A673 (cell line): ENCODE measurements around the gene SRGAP1. TPM values are rescaled to one million over a fixed set of nuclear protein-coding genes. Genes with fewer than 3 reads are reported as not detected.
A peak's percentile ranks its signal among the peaks of the same experiment; 100 is the strongest.

Experiments used
- BruUV-seq: library from RNA; stranded (reverse); fragments of 400-500 nt; replicated peaks from 2 replicates; lab custom pipeline; 2021; lab: Mats Ljungman, UMichigan
- CTCF ChIA-PET: fragments of 300-600 bp; sonication (Branson Sonifier 250); formaldehyde crosslinking; loops from one replicate; lab custom pipeline; 2022; ENCODE audit warnings: antibody characterized with exemption; lab: Charles Lee
- POLR2A ChIA-PET: fragments of 300-600 bp; sonication (Branson Sonifier 250); formaldehyde crosslinking; loops from one replicate; lab custom pipeline; 2022; ENCODE audit warnings: antibody characterized with exemption; ENCODE audit not compliant: low non-redundant PET; lab: Charles Lee
- DNase-seq: peaks from one replicate; pipeline ENCODE4 v3.0.0-alpha.2; 2015; ENCODE audit warnings: low spot score
- H3K27ac ChIP-seq: fragments of 200-600 bp; sonication (generic); 2 replicates; pipeline ENCODE4 v1.5.1; 2016; ENCODE audit warnings: mixed run types, low read depth, mild to moderate bottlenecking, mixed read lengths, antibody characterized with exemption, low read length; ENCODE audit not compliant: poor library complexity, severe bottlenecking
- H3K27me3 ChIP-seq: fragments of 200-600 bp; sonication (generic); replicated peaks from 2 replicates; pipeline ENCODE4 v1.6.1; 2017; ENCODE audit warnings: mixed run types, low read depth, mild to moderate bottlenecking, mixed read lengths, antibody characterized with exemption, low read length; ENCODE audit not compliant: insufficient read depth, poor library complexity
- H3K36me3 ChIP-seq: fragments of 200-600 bp; sonication (generic); 2 replicates; pipeline ENCODE4 v1.6.1; 2016; ENCODE audit warnings: mixed run types, mild to moderate bottlenecking, mixed read lengths, antibody characterized with exemption, low read length; ENCODE audit not compliant: insufficient read depth, poor library complexity, severe bottlenecking
- H3K4me1 ChIP-seq: fragments of 200-600 bp; sonication (generic); 2 replicates; pipeline ENCODE4 v1.6.1; 2017; ENCODE audit warnings: mixed run types, mild to moderate bottlenecking, mixed read lengths, antibody characterized with exemption, low read length; ENCODE audit not compliant: insufficient read depth, poor library complexity, severe bottlenecking
- H3K4me3 ChIP-seq: fragments of 200-600 bp; sonication (generic); 2 replicates; pipeline ENCODE4 v1.5.1; 2016; ENCODE audit warnings: low read depth, mixed run types, mild to moderate bottlenecking, mixed read lengths, low read length; ENCODE audit not compliant: poor library complexity, severe bottlenecking
- H3K9me3 ChIP-seq: fragments of 200-600 bp; sonication (generic); 2 replicates; pipeline ENCODE4 v1.6.1; 2016; ENCODE audit warnings: mixed run types, low read depth, mild to moderate bottlenecking, mixed read lengths, antibody characterized with exemption, low read length; ENCODE audit not compliant: poor library complexity, severe bottlenecking
- EZH2 ChIP-seq: fragments of 200-600 bp; sonication (generic); IDR thresholded peaks from 2 replicates; pipeline ENCODE4 v1.6.1; 2017; ENCODE audit warnings: borderline replicate concordance, low read depth, mild to moderate bottlenecking, mixed read lengths, antibody characterized with exemption, low read length; ENCODE audit not compliant: poor library complexity, severe bottlenecking
- intact Hi-C: fragments of 100-400 bp; cut with micrococcal nuclease; formaldehyde crosslinking; loops from one replicate; pipeline ENCODE4 v1.10.0; 2022; ENCODE audit not compliant: unreplicated experiment
- total RNA-seq: library from RNA; stranded (reverse); gene quantifications from 2 replicates; pipeline ENCODE4 v1.2.3, GENCODE V29; 2021
- TF ChIP-seq, protein P1 (sequence below): fragments of 300-800, 200-600 bp; sonication (generic); conservative IDR thresholded peaks from 2 replicates; pipeline ENCODE4 v1.5.1; 2017; ENCODE audit warnings: low read depth, mild to moderate bottlenecking, antibody characterized with exemption, low read length, moderate library complexity, mixed read lengths

SRGAP1 gene
- total RNA-seq, 1 experiment from 2014 or later: 9.7 TPM

DNA sequence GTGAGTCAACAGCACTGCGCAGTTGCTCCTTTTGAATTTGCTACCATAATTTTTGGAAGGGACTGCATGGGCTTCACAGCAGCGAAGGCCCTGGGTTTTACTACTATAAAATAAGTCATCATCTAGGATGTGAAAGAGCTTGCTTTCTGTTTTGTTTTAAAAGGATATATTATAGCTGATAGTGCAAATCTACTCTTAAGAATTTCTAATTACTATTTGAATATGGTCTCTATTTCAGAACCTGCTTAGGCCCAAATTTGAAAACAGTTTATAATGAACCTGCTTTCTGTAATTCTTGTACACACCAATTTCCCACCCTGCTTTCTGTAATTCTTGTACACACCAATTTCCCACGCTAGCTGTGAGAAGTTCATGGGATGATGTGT lies 73.0 kb downstream of the SRGAP1 start:
- H3K27ac ChIP-seq: peak overlapping the region; percentile 84
- no peak overlapping the region for H3K4me3 ChIP-seq
- ChIA-PET POLR2A (interaction anchor here (0.6 kb wide), 2 partner anchors 12 to 48 kb away, joined by 3 read pairs; no protein-coding TSS in a partner anchor), CTCF (no interaction called here)
- DNase-seq: no peak
- H3K27me3 ChIP-seq: no peaks in the 10 kb centered on the region
- no peaks in the 10 kb centered on the region for H3K9me3 ChIP-seq
- peaks cover 70% of the 10 kb centered on the region for H3K4me1 ChIP-seq
- no peak for TF ChIP-seq EZH2
- TF ChIP-seq, protein P1, sequence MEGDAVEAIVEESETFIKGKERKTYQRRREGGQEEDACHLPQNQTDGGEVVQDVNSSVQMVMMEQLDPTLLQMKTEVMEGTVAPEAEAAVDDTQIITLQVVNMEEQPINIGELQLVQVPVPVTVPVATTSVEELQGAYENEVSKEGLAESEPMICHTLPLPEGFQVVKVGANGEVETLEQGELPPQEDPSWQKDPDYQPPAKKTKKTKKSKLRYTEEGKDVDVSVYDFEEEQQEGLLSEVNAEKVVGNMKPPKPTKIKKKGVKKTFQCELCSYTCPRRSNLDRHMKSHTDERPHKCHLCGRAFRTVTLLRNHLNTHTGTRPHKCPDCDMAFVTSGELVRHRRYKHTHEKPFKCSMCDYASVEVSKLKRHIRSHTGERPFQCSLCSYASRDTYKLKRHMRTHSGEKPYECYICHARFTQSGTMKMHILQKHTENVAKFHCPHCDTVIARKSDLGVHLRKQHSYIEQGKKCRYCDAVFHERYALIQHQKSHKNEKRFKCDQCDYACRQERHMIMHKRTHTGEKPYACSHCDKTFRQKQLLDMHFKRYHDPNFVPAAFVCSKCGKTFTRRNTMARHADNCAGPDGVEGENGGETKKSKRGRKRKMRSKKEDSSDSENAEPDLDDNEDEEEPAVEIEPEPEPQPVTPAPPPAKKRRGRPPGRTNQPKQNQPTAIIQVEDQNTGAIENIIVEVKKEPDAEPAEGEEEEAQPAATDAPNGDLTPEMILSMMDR: no peak
- no peaks in the 10 kb centered on the region for H3K36me3 ChIP-seq
- BruUV-seq: no TSS peak
- intact Hi-C loops: no loop called here

DNA sequence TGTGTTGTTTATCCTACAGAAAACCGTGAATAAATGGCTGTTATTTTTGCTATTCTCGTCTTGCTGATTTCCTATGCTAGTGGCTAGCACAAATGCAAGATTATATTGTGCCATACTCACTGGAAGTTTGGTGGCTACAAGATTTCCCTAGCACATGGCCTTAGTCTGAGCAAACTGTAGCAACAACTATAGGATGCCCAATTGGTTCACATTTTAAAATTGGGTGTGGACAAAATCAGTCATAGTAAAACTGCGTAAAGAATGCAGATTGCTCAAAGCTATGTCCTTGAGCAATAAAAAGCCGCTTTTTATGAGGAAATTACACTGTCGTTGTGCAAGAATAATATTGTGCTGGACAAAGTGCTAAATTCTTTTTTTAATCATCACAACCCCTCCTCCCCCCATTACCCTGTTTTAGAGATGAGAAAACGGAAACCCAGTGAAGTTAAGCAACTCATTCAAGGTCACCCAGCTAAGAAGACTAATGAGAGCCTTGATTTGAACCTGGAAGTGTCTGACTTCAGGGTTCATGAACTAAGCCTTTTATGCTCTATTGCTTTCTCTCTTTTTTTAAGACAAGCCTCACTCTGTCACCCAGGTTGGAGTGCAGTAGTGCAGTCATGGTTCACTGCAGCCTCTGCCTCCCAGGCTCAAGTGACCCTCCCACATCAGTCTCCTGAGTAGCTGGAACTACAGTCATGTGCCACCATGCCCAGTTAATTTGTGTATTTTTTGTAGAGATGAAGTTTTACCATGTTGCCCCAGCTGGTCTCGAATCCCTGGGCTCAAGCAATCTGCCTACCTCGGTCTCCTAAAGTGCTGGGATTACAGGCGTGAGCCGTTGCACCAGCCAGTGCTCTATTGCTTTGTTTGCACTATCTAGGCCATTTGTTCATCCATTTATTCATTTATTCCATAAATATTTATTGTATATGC lies 73.6 kb downstream of the SRGAP1 start:
- no TSS peak for BruUV-seq
- DNase-seq: peak; percentile 88
- H3K9me3 ChIP-seq: no peaks in the 10 kb centered on the region
- no peak for TF ChIP-seq EZH2
- TF ChIP-seq, protein P1: no peak
- H3K27me3 ChIP-seq: no peaks in the 10 kb centered on the region
- intact Hi-C loops: no loop called here
- H3K4me1 ChIP-seq: peaks cover 65% of the 10 kb centered on the region
- H3K27ac ChIP-seq: peak overlapping the region; percentile 84
- CTCF ChIA-PET: no interaction called here
- H3K4me3 ChIP-seq: no peak overlapping the region
- H3K36me3 ChIP-seq: no peaks in the 10 kb centered on the region
- POLR2A ChIA-PET: no interaction called here

DNA sequence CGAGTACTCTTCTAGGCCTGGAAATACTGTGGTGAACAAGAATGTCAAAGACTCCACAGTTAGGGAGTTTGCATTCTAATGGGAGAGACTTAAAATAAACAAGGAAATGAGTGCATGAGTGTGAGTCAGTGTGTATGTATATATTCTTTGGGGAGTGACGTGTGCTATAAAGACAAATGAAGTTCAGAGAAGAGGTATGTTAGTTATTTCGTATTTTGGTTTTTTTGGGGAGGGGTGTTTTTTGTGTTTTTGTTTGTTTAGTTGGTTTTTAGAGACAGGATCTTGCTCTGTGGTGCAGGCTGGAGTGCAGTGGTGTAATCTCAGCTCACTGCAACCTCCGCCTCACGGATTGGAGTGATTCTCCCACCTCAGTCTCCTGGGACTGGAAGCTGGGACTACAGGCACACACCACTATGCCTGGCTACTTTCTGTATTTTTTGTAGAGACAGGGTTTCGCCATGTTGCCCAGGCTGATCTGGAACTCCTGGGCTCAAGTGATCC lies 74.3 kb downstream of the SRGAP1 start:
- Histone ChIP-seq H3K9me3 (no peaks in the 10 kb centered on the region), H3K27ac (peak overlapping the region; percentile 84), H3K27me3 (no peaks in the 10 kb centered on the region), H3K4me3 (no peak overlapping the region), H3K36me3 (no peaks in the 10 kb centered on the region), H3K4me1 (peaks cover 60% of the 10 kb centered on the region)
- ChIA-PET CTCF (no interaction called here), POLR2A (no interaction called here)
- no TSS peak for BruUV-seq
- no peak for TF ChIP-seq EZH2
- DNase-seq: peak; percentile 48
- intact Hi-C loops: no loop called here
